KBM-7 (cell line): Measurements from ENCODE around the gene BTK.
A peak's percentile ranks its signal among the peaks of the same experiment; 100 is the strongest.

Experiments
- DNase-seq: peaks from one replicate; pipeline ENCODE4 v3.0.0-alpha.2; 2015
- in situ Hi-C: fragments of 300-500 bp; cut with MboI; formaldehyde crosslinking; loops from 2 replicates; pipeline ENCODE4 v1.14.3; 2020; ENCODE audit warnings: low sequenced_read_pairs, low pct_unique_long_range_greater_than_20kb, mixed read lengths

The BTK gene

DNA sequence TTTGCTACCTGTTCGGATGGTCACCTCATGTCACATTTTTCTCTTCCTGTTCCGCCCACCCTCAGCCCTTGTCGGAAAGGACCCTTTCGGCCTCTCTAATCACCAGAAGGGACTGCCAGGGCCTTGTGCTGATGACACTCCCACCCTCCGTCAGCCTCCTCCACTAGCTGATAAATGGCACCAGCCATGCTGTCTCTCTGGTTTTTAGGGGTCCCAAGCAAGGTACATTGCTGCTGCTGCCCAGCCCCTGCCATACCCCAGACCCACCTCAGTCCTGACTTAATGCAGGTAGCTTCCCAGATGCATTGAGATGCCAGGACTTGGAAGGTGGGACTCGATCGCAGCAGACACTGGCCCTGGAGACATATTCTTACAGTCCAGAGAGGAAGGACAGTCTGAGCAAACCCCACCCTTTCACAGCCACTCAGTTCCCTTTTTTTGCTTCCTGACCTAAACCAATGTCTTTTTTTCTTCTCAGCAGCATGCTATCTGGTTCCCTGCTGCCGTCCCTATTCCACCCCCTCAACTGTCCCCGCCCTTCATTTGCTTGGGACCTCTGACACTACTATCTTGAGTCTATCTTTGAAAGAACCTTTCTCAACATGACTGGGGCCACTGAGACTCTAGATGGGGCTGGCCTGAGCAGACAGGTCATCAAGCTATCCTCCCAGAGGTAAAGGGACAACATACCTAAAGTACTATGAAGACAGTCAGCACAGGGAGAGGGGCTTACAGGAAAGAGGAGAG, at the start of gene BTK:
BTK (minus strand) TSS at position 397 of the 747 bp plus-strand sequence. CDS start 10,907 bp downstream, outside the sequence.
- peak; percentile 97 for DNase-seq
- in situ Hi-C loops, result no loop called here

DNA sequence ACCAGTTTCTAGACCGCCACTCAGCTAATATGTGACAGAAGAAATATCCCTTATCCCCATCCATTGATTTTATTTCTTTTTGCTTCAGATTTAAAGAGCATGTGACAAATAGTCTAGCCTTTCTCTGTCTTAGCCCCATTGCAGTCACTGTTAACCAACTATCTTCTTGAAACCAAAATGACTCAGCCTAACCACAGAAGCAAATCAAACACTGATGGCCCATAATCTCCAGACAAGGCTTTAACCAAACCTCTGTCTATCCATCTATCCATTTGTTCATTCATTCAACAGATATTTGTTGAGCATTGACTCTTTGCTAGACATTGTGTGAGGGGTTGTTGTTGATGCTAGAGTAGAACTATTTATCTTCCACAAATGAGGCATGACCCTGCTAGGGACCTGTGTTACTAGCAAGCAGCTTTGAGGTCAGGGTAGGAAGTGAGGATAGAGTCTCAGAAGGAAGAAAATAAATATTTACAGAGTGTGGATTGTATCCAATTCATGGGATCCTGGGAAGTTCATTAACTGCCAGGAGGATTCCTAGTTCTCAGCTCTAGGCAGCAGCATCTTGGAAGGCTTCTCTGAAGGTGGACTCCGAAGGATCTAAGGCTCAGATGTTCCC, 44.6 kb upstream of the BTK start:
- in situ Hi-C loops, result no loop called here
- no peak for DNase-seq

DNA sequence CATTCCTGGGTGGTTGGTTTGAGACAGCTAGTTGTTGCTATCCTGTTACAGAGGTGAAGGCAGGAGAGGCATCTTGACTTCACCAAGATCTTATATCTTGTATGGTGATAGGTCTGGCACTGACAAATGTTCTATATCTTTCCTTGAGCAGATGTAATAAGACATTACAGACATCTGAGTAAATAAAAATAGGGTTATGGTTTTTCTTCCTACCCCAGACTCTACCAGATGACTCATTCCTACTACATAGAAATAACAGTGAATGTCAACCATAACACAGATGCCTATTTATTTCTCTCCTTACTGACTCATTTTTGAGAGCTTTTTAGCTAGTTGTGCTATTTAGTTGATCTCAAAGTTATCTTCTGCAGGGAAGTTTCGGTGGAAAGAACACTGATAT, 43.9 kb upstream of the BTK start:
- in situ Hi-C loops, result no loop called here
- no peak for DNase-seq

DNA sequence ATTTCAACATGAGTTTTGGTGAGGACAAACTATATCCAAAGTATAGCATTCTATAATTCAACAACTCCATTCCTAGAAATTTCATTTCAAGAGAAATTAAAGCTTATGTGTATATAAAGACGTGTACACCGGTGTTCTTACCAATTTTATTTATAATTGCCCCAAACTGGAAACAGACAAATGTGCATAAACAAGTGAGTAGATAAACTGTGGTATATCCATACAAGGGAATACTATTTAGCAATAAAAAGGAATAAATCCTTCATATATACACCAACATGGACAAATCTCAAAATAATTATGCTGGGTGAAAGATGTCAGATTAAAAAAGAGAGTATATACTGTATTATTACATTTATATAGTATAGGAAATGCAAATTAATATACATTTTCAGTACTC, 42.0 kb upstream of the BTK start:
- DNase-seq, result no peak
- in situ Hi-C loops, result no loop called here

DNA sequence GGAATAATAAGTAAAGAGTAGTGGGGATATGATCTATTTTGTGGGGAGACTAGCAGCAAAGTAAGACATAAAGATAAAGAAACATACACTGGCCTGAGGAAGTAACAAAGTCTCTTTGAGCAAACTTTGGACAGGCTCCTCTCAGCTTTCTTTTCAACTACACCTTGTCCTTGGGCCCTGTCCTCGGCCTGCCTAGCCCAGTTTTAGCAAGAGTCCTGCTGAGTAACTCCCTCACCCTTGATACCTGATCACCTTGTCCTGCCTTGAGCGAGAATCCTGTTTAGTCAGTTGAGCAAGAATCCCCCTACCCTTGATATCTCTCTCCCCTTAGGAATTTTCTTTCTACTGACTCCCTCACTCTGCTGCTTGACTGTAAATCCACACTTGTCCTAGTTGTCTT, 33.5 kb upstream of the BTK start:
- no peak for DNase-seq
- in situ Hi-C loops, result no loop called here

DNA sequence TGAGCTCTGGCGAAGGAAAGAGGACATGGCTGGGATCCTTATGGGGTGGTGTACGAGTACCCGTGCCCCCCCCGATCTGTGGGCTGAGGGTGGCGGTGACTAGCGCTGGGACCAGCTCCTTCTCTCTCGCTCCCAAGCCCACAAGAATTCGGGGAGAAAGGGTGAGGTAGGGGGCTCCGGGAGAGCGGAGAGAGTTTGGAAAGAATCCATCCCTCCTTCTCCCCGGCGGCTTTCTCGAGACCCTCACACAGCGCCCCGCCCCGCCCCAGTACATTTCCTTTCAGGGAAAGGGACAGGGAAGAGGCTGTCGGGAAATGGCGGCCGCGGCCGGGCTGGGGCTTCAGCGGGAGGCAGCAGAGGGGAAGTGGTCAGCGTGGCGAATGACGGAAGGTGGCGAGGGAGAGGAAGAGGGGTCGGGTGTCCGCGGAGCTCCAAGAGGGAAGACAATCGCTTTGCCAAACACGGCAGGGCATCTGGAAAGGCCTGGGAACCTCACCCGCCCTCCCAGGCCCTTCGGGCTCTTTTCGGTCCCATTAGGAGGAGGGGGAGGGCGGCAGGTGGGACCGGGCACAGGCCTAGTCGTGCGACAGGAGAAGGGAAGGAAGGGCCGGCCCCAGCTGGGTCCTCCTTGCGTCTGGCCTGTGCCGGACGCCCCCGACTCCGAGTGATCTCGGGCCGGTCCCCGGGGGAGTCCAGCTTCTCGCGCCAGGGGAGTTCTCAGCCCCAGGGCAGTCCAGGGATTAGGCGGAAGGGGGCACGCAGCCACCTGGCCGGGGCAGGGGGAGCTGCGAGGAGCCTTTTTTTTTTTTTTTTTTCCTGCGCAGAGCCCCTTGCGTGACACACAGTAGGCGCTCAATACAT, 32.2 kb upstream of the BTK start:
- peak; percentile 49 for DNase-seq
- in situ Hi-C loops, result no loop called here

DNA sequence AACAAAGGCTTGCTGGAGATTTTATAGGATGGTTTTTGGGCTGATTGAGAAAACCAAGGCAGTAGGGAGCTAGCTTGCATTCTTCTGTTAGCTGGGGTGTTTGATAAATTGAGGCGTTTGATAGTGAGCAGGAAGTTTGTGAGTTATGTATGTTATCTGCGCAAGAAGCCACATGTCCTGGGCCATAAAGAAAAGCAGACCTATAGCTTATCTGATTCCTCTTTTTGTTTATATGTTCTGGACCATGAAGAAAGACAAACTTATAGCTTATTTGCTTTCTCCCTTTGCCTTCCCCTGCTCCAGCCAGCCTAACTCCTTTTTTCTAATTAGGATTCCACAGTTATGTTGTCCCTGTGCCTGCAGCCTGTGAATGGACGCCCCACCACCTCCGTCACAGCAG, 31.2 kb upstream of the BTK start:
- in situ Hi-C loops, result no loop called here
- no peak for DNase-seq

DNA sequence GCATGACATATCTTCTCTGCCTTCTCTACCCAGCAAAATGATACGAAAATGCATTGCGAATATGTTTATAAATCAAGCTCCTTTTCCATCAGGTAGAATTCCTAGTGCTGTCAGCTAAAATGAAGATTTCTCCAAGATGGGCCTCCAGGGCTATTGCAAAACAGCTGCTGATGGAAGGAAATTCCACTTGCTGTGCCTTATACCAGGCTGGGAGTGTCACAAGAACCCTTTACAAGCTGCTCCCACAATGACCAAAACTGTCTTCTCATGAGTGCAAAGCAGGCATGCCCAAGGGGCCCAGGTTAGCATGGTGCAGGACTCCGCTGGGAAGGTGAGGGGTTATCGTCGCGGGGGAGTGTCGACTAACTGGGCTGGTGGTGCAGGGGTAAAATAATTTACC, 30.7 kb upstream of the BTK start:
- DNase-seq, result no peak
- in situ Hi-C loops, result no loop called here

DNA sequence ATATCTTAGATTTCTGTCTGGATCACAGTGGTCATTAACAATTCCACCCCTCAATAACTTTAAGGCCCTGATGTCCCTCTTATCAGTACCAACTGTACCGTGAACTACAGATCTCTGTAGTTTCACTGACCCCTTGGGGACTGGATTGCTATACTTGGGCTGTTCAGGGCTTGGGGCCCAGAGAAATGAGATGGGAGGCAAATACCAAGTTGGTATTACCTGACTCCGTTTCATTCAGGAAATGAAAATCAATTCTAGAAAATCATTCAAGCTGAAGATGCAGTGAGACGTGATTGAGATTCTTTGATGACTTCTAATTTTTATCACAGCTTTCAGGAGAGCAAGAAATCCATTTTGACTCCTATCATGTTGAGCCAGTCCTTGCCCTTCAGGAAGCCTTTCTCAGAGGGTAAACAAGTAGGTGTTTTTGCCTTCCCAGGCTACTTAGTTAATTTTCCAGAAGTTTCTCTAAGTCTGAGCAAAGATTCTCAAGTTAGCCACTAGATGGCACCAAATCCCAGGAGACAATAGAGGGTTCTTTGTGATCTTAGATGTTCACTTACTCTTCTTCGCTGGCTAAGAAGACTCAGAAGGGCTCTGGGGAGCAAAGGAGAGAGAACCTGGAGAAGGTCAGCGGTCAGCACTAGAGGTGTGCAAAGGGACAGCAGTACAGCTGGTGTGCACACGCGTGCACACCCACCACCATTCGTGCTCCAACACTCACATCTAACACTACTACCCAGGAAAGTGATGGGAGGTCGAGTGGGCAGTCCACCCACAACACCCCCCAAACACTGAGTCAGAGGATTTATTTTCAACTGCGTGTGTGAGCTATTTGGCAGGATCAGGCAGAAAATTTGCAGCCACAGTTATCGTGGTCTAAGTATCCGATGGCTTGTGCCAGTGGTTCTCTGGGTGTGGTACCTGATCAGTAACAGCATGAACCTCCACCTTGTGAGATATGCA, 29.5 kb upstream of the BTK start:
- in situ Hi-C loops, result no loop called here
- peak; percentile 68 for DNase-seq

DNA sequence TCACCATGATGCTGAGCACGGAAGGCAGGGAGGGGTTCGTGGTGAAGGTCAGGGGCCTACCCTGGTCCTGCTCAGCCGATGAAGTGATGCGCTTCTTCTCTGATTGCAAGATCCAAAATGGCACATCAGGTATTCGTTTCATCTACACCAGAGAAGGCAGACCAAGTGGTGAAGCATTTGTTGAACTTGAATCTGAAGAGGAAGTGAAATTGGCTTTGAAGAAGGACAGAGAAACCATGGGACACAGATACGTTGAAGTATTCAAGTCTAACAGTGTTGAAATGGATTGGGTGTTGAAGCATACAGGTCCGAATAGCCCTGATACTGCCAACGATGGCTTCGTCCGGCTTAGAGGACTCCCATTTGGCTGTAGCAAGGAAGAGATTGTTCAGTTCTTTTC, 26.0 kb upstream of the BTK start:
- DNase-seq, result no peak
- in situ Hi-C loops, result no loop called here

DNA sequence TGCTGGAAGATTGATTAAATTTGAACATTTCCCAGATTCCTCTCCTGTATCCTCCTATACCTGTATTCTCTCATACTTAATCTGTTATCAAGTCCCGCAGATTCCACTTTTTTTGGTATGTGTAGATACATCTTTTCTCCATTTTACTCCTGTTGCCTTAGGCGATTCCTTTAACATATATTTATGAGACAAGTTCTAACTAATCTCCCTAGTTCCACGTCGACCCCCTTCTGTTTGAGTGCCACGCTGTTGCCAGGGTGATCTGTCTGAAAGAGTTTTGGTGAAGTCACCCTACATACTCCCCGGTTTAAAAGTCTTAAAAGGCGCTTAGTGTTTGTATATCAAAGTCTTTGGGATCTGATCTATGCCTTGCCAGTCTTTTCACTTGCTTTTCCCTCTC, 24.5 kb upstream of the BTK start:
- in situ Hi-C loops, result no loop called here
- no peak for DNase-seq

DNA sequence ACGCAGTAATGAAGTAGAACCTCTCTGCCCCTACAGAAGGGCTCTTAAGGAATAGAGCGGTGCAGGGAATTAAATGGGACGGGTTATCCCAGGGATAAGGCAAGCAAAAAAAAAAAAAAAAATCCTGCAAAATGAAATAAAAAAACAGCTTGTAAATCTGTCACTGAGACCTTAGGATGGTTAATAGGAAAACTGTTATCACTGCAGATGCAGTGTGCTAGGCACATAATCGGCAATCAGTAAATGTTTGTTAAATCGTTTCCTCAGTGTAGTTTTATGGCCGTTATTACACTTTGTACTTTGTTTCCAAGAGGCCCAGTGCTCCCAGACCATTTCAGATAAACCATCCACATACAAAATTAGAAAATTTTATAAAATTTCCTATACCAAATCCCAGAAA, 23.1 kb upstream of the BTK start:
- in situ Hi-C loops, result no loop called here
- DNase-seq, result no peak

DNA sequence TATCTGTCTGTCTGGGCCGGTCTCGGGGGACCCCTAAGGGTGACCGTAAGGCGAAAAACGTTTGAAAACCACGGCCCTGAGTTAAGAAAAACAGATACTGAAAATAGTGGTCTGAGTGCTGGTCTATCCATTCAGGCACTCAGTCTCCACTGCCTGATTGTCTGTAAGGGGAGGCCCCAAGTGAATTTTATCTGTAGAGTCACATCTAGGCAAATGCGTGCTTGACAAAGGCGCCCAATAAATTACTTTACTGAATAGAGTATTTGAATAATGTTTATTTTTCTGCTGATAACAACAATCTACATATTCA, 22.5 kb upstream of the BTK start:
- in situ Hi-C loops, result no loop called here
- DNase-seq, result no peak

DNA sequence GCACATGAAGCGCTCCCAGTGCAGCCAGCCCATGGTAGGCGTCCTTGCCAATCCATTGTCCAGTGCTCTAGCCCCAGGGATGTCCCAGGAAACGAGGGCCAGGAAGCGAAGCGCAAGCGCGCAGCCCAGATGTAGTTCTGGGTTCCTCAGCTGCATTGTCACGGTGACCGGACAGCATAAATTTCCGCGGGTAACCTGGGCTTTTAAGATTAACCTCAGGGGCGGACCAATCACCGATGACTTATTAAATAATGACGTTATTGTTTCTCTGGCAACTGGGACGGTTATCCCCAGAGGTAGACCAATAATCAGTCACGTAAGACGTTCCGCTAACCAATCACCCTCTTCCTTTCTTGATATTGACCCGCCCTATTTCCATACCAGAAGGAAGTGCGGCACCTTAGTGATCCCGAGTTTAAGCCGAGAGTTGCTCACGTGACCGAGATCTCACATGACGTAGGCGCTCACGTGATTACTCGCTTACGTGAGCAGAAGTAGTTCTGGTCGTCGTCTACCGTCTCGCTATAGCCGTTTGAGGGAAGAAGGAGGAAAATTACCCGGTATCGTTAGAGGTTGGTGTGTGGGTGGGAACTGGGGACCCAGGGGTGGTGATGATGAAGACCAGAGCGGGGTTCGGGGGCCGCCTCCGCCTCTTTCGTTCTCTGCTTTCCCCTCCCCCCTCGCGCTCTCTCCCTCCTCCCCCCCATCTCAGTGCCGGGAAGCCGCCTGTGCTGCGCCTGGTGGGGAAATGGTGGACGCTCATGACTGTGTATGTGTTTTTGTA, 21.9 kb upstream of the BTK start, which contains the start of the genes GLA and HNRNPH2:
GLA (minus strand) TSS at position 178 of the 784 bp plus-strand sequence; CDS start at position 156, 22 bp downstream.
HNRNPH2 (plus strand) TSS at position 475 of the 784 bp plus-strand sequence. CDS start 3,767 bp downstream, outside the sequence.
- peak; percentile 100 for DNase-seq
- in situ Hi-C loops, result no loop called here

DNA sequence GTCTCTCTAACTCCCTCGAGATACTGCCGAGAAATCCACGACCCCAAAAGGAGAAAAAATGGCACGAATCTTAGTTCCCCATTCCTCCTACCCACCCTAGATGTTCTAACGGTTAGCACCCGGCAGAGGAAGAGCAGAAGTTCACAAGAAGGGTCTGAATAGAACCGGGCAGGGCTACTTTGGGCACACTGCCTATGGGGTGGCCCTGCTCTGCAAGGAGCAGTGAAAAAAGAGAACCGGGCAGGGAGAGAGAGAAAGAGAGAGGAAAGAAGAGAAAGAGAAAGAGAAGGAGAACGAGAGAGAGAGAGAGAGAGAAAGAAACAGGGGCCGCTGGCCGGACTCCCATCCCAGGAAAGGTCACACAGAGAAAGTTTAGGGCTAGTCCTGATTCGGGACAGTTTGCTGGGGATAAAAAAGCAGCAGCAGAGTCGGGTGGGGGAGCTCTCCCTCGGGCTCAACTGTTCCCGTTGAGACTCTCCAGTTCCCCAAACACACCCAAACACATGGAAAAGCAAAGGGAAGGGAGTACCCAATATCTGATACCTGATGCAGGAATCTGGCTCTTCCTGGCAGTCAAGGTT, 21.3 kb upstream of the BTK start:
- DNase-seq, result peak; percentile 71
- in situ Hi-C loops, result no loop called here

DNA sequence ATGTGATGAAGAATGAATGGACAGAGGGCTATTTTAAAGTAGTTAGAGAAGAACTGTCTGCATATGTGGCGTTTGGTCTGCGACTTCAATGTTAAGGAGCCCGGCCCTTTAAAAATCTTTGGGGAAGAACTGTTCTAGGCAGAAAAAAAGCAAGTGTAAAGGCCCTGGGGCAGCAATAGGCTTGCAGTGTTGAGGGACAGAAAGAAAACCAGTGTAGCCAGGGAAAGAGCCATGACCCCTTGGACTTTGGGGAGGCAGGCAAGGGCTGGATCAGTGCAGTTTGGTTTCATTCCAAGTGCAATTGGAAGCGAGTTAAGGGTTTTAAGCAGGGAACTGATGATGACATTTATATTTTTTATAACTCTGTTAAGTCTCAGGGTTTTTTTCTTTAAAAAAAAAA, 13.8 kb upstream of the BTK start:
- no peak for DNase-seq
- in situ Hi-C loops, result no loop called here

DNA sequence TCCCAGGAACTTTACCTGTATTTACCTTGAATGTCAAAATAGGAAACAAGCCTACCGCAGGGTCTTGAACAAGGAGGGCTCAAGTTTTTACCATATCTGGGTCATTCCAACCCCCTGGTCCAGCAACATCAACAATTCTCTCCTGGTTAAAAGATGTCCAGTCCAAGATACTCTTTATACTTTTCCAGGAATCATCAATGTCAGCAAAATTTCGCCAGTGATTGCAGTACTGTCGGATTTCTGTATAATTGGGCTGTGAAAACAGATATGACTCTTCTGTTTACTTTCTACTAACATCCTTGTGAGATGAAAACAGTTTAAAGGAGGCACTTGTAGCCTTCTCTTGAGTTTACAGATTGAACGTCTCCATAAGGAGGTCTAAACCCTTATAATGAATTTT, 12.7 kb upstream of the BTK start:
- DNase-seq, result no peak
- in situ Hi-C loops, result no loop called here

DNA sequence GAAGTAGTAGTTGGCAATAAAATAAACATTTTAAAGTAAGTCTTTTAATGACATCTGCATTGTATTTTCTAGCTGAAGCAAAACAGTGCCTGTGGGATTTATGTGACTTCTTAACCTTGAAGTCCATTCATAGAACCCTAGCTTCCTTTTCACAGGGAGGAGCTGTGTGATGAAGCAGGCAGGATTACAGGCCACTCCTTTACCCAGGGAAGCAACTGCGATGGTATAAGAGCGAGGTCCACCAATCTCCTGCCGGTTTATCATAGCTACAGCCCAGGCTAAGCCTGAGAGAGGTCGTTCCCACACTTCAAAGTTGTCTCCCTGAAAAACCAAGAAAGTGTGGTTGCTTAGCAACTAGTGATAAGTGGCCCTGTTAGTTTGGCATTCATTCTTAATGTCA, 11.8 kb upstream of the BTK start:
- no peak for DNase-seq
- in situ Hi-C loops, result no loop called here
